Activated CD4-positive, alpha-beta memory T cell treated with anti-CD3 and anti-CD28 coated beads for 36 hours (primary cell): ENCODE measurements around the gene ADCY2. TPM values are rescaled to one million over a fixed set of nuclear protein-coding genes. Genes with fewer than 3 reads are reported as not detected.

ENCODE experiments used
- CTCF ChIA-PET: fragments of 350-600 bp; sonication (Branson Sonifier 250); formaldehyde crosslinking; loops from one replicate; lab custom pipeline; 2021; ENCODE audit warnings: antibody characterized with exemption, inconsistent platforms; lab: Charles Lee
- POLR2A ChIA-PET: fragments of 350-600 bp; sonication (Branson Sonifier 250); formaldehyde crosslinking; loops from one replicate; lab custom pipeline; 2021; ENCODE audit warnings: antibody characterized with exemption; lab: Charles Lee
- DNase-seq: peaks from one replicate; pipeline ENCODE4 v3.0.0-alpha.2; 2020
- H3K27ac Mint-ChIP-seq: one replicate; pipeline ENCODE4 v1.8.0; 2021; ENCODE audit warnings: mixed read lengths
- H3K27me3 Mint-ChIP-seq: one replicate; pipeline ENCODE4 v1.8.0; 2021; ENCODE audit warnings: mixed read lengths
- H3K36me3 Mint-ChIP-seq: one replicate; pipeline ENCODE4 v1.8.0; 2021; ENCODE audit warnings: mixed read lengths
- H3K4me1 Mint-ChIP-seq: one replicate; pipeline ENCODE4 v1.8.0; 2021; ENCODE audit warnings: low read depth, mixed read lengths
- H3K4me3 Mint-ChIP-seq: one replicate; pipeline ENCODE4 v1.8.0; 2021; ENCODE audit warnings: mild to moderate bottlenecking, mixed read lengths
- H3K9me3 Mint-ChIP-seq: one replicate; pipeline ENCODE4 v1.8.0; 2021; ENCODE audit warnings: mixed read lengths
- intact Hi-C: fragments of 100-400 bp; cut with micrococcal nuclease; formaldehyde crosslinking; loops from one replicate; pipeline ENCODE4 v1.15.1; 2023
- total RNA-seq, 2 experiments: library from RNA; stranded (reverse); gene quantifications; one replicate each; pipeline ENCODE4 v1.2.3, GENCODE V29; 2021

The ADCY2 gene
- total RNA-seq, 2 experiments from 2014 or later = not detected

GRCh38 chr5:7867260-7867659, 471.3 kb downstream of the ADCY2 start:
- H3K27me3 Mint-ChIP-seq = no peaks in the 10 kb centered on the region
- peaks cover 31% of the 10 kb centered on the region for H3K36me3 Mint-ChIP-seq
- intact Hi-C loops = loop anchor here (5.0 kb wide), 1 partner anchor 1155 kb away; the partner anchor contains the start of gene TENT4A
- peak overlapping the region; percentile 27 for H3K4me3 Mint-ChIP-seq
- no peaks in the 10 kb centered on the region for H3K9me3 Mint-ChIP-seq
- peaks cover 57% of the 10 kb centered on the region for H3K4me1 Mint-ChIP-seq
- ChIA-PET POLR2A (no interaction called here), CTCF (interaction anchor here (0.7 kb wide), 1 partner anchor 19 kb away, joined by 5 read pairs; no protein-coding TSS in a partner anchor)
- no peak overlapping the region for H3K27ac Mint-ChIP-seq
- DNase-seq = no peak

- Mint-ChIP-seq H3K9me3 (no peaks in the 10 kb centered on the region), H3K27me3 (no peaks in the 10 kb centered on the region), H3K36me3 (peaks cover 32% of the 10 kb centered on the region), H3K4me3 (peak overlapping the region; percentile 94), H3K27ac (peak overlapping the region; percentile 80), H3K4me1 (peaks cover 67% of the 10 kb centered on the region)
- no peak for DNase-seq
- ChIA-PET CTCF (interaction anchor here (1.0 to 3.0 kb wide), 4 partner anchors 9 to 1038 kb away, joined by 3 to 21 read pairs (median 7); no protein-coding TSS in a partner anchor), POLR2A (interaction anchor here (0.7 to 2.8 kb wide), 4 partner anchors 8 to 10 kb away, joined by 3 to 12 read pairs (median 8); no protein-coding TSS in a partner anchor)
- intact Hi-C loops = loop anchor here (2.0 to 5.0 kb wide), 2 partner anchors 26 to 1156 kb away; partner anchors contain the start of gene TENT4A
Observed at GRCh38 chr5:7868427-7868772, 472.5 kb downstream of the ADCY2 start.

- H3K9me3 Mint-ChIP-seq = no peaks in the 10 kb centered on the region
- ChIA-PET POLR2A (interaction anchor here (0.7 to 2.8 kb wide), 6 partner anchors 9 to 1139 kb away, joined by 3 to 12 read pairs (median 4); no protein-coding TSS in a partner anchor), CTCF (interaction anchor here (0.8 to 3.0 kb wide), 6 partner anchors 9 to 1039 kb away, joined by 3 to 21 read pairs (median 4); no protein-coding TSS in a partner anchor)
- peak within 1 kb of the TSS; percentile 80 for H3K27ac Mint-ChIP-seq
- no peaks in the 10 kb centered on the region for H3K27me3 Mint-ChIP-seq
- peak within 1 kb of the TSS; percentile 94 for H3K4me3 Mint-ChIP-seq
- intact Hi-C loops = loop anchor here (1.0 to 5.0 kb wide), 5 partner anchors 9 to 1236 kb away; partner anchors contain the start of genes NSUN2, SRD5A1 and TENT4A
- peaks cover 72% of the 10 kb centered on the region for H3K4me1 Mint-ChIP-seq
- DNase-seq = peak; percentile 93
- H3K36me3 Mint-ChIP-seq = peaks cover 29% of the 10 kb centered on the region
Observed at GRCh38 chr5:7868773-7869473, 473.0 kb downstream of the ADCY2 start, which contains the start of the genes FASTKD3 and MTRR. FASTKD3 (minus strand) TSS chr5:7869031; CDS start chr5:7868083, 948 bp downstream. MTRR (plus strand) TSS chr5:7869148; CDS start chr5:7870795, 1,647 bp downstream.

- DNase-seq = peak; percentile 67
- Mint-ChIP-seq H3K4me1 (peaks cover 75% of the 10 kb centered on the region), H3K27ac (peak overlapping the region; percentile 80), H3K36me3 (peaks cover 31% of the 10 kb centered on the region), H3K9me3 (no peaks in the 10 kb centered on the region), H3K27me3 (no peaks in the 10 kb centered on the region), H3K4me3 (peak overlapping the region; percentile 94)
- ChIA-PET POLR2A (interaction anchor here (0.8 to 2.8 kb wide), 4 partner anchors 9 to 1140 kb away, joined by 3 to 12 read pairs (median 8); no protein-coding TSS in a partner anchor), CTCF (interaction anchor here (0.8 to 3.0 kb wide), 5 partner anchors 9 to 53 kb away, joined by 3 to 21 read pairs (median 5); no protein-coding TSS in a partner anchor)
- intact Hi-C loops = loop anchor here (1.0 to 10.0 kb wide), 8 partner anchors 9 to 1492 kb away; partner anchors contain the start of genes MED10, NSUN2, SRD5A1 and TENT4A
Observed at GRCh38 chr5:7869474-7870136, 473.7 kb downstream of the ADCY2 start.

- H3K4me3 Mint-ChIP-seq = no peak overlapping the region
- peaks cover 37% of the 10 kb centered on the region for H3K36me3 Mint-ChIP-seq
- intact Hi-C loops = loop anchor here (5.0 to 10.0 kb wide), 3 partner anchors 583 to 1494 kb away; partner anchors contain the start of gene MED10
Observed at GRCh38 chr5:7871653-7872052, 475.7 kb downstream of the ADCY2 start.

GRCh38 chr5:7872517-7873130, 476.7 kb downstream of the ADCY2 start:
- CTCF ChIA-PET = interaction anchor here (1.0 to 3.0 kb wide), 4 partner anchors 9 to 15 kb away, joined by 3 to 24 read pairs (median 4); no protein-coding TSS in a partner anchor
- H3K4me1 Mint-ChIP-seq = peaks cover 74% of the 10 kb centered on the region
- H3K27me3 Mint-ChIP-seq = no peaks in the 10 kb centered on the region
- H3K9me3 Mint-ChIP-seq = no peaks in the 10 kb centered on the region
- peak overlapping the region; percentile 75 for H3K27ac Mint-ChIP-seq
- H3K36me3 Mint-ChIP-seq = peaks cover 37% of the 10 kb centered on the region
- POLR2A ChIA-PET = interaction anchor here (1.5 kb wide), 1 partner anchor 17 kb away, joined by 4 read pairs; no protein-coding TSS in a partner anchor
- H3K4me3 Mint-ChIP-seq = peak overlapping the region; percentile 12
- intact Hi-C loops = loop anchor here (1.0 to 10.0 kb wide), 4 partner anchors 582 to 1495 kb away; partner anchors contain the start of gene MED10
- DNase-seq = peak; percentile 24

More at GRCh38 chr5:7871653-7872052, 475.7 kb downstream of the ADCY2 start:
- CTCF ChIA-PET = interaction anchor here (0.6 to 3.0 kb wide), 3 partner anchors 10 to 1106 kb away, joined by 5 to 24 read pairs (median 5); no protein-coding TSS in a partner anchor
- DNase-seq = no peak
- H3K27ac Mint-ChIP-seq = peak overlapping the region; percentile 20
- peaks cover 77% of the 10 kb centered on the region for H3K4me1 Mint-ChIP-seq
- no peaks in the 10 kb centered on the region for H3K9me3 Mint-ChIP-seq
- POLR2A ChIA-PET = no interaction called here
- no peaks in the 10 kb centered on the region for H3K27me3 Mint-ChIP-seq

- H3K4me1 Mint-ChIP-seq = peaks cover 74% of the 10 kb centered on the region
- no peaks in the 10 kb centered on the region for H3K27me3 Mint-ChIP-seq
- H3K9me3 Mint-ChIP-seq = no peaks in the 10 kb centered on the region
- CTCF ChIA-PET = interaction anchor here (1.0 to 3.0 kb wide), 3 partner anchors 13 to 15 kb away, joined by 3 to 24 read pairs (median 3); no protein-coding TSS in a partner anchor
- peak overlapping the region; percentile 75 for H3K27ac Mint-ChIP-seq
- peak; percentile 74 for DNase-seq
- POLR2A ChIA-PET = interaction anchor here (1.5 kb wide), 1 partner anchor 16 kb away, joined by 4 read pairs; no protein-coding TSS in a partner anchor
- peaks cover 43% of the 10 kb centered on the region for H3K36me3 Mint-ChIP-seq
- peak overlapping the region; percentile 12 for H3K4me3 Mint-ChIP-seq
- intact Hi-C loops = loop anchor here (1.0 to 10.0 kb wide), 4 partner anchors 582 to 1496 kb away; partner anchors contain the start of gene MED10
Observed at GRCh38 chr5:7873216-7873615, 477.3 kb downstream of the ADCY2 start.

GRCh38 chr5:7874639-7875038, 478.7 kb downstream of the ADCY2 start:
- Mint-ChIP-seq H3K27ac (no peak overlapping the region), H3K36me3 (peaks cover 52% of the 10 kb centered on the region), H3K27me3 (no peaks in the 10 kb centered on the region), H3K4me1 (peaks cover 82% of the 10 kb centered on the region), H3K4me3 (no peak overlapping the region), H3K9me3 (no peaks in the 10 kb centered on the region)
- ChIA-PET CTCF (interaction anchor here (1.2 kb wide), 1 partner anchor 12 kb away, joined by 5 read pairs; no protein-coding TSS in a partner anchor), POLR2A (no interaction called here)
- DNase-seq = no peak
- intact Hi-C loops = loop anchor here (5.0 to 10.0 kb wide), 3 partner anchors 580 to 1497 kb away; partner anchors contain the start of gene MED10

- Mint-ChIP-seq H3K4me1 (peaks cover 79% of the 10 kb centered on the region), H3K9me3 (no peaks in the 10 kb centered on the region), H3K27me3 (no peaks in the 10 kb centered on the region), H3K27ac (no peak overlapping the region), H3K36me3 (peaks cover 52% of the 10 kb centered on the region), H3K4me3 (no peak overlapping the region)
- intact Hi-C loops = loop anchor here (10.0 kb wide), 2 partner anchors 580 to 1380 kb away; no protein-coding TSS in a partner anchor
- ChIA-PET CTCF (interaction anchor here (1.2 kb wide), 1 partner anchor 12 kb away, joined by 5 read pairs; no protein-coding TSS in a partner anchor), POLR2A (no interaction called here)
- no peak for DNase-seq
Observed at GRCh38 chr5:7875151-7875550, 479.2 kb downstream of the ADCY2 start.

GRCh38 chr5:7876867-7877266, 480.9 kb downstream of the ADCY2 start:
- H3K27ac Mint-ChIP-seq = no peak overlapping the region
- H3K4me3 Mint-ChIP-seq = no peak overlapping the region
- no peaks in the 10 kb centered on the region for H3K27me3 Mint-ChIP-seq
- H3K4me1 Mint-ChIP-seq = peaks cover 70% of the 10 kb centered on the region
- intact Hi-C loops = loop anchor here (10.0 kb wide), 2 partner anchors 578 to 1382 kb away; no protein-coding TSS in a partner anchor
- POLR2A ChIA-PET = interaction anchor here (1.0 to 1.8 kb wide), 3 partner anchors 12 to 19 kb away, joined by 3 to 5 read pairs (median 5); no protein-coding TSS in a partner anchor
- H3K36me3 Mint-ChIP-seq = peaks cover 60% of the 10 kb centered on the region
- peak; percentile 64 for DNase-seq
- CTCF ChIA-PET = interaction anchor here (1.2 to 2.9 kb wide), 3 partner anchors 10 to 19 kb away, joined by 3 to 19 read pairs (median 5); no protein-coding TSS in a partner anchor
- H3K9me3 Mint-ChIP-seq = no peaks in the 10 kb centered on the region
